ENCODE measurements around the gene RMRP.

Gene RMRP

GRCh38 chr9:35609820-35610163 is 48.0 kb downstream of the RMRP start:
- no peak for DNase-seq (ENCODE audit: low read depth)

- DNase-seq (ENCODE audit: low read depth) = no peak
These were observed 48.6 kb downstream of the RMRP start for GRCh38 chr9:35609001-35609819.

GRCh38 chr9:35608221-35608620 is 49.6 kb downstream of the RMRP start:
- no peak for DNase-seq (ENCODE audit: low read depth)
